ENCODE measurements around the gene FABP2.
"Not testable (repeated sequence)": the region's sequence is repeated elsewhere in the genome, so short reads cannot be mapped to it uniquely, and the experiment has no call there.

The FABP2 gene

GRCh38 chr4:119307606-119308005 lies 14.3 kb downstream of the FABP2 start:
- no peak for DNase-seq

DNA sequence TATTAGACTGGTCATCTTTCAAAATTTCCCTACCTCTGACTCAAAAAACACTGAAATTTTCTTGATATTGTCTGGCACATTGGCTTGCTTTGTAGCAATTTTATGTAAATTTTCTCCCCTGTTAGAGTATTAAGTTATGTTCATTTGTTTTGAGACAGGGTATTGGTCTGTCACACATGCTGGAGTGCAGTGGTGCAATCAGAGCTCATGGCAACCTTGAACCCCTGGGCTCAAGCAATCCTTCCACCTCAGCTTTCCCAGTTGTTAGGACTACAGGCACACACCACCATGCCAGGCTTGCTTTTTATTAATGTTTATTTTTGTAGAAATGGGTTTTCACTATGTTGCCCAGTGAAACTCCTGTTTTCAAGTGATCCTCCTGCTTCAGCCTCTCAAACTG lies 17.5 kb downstream of the FABP2 start:
- no peak for DNase-seq

DNA sequence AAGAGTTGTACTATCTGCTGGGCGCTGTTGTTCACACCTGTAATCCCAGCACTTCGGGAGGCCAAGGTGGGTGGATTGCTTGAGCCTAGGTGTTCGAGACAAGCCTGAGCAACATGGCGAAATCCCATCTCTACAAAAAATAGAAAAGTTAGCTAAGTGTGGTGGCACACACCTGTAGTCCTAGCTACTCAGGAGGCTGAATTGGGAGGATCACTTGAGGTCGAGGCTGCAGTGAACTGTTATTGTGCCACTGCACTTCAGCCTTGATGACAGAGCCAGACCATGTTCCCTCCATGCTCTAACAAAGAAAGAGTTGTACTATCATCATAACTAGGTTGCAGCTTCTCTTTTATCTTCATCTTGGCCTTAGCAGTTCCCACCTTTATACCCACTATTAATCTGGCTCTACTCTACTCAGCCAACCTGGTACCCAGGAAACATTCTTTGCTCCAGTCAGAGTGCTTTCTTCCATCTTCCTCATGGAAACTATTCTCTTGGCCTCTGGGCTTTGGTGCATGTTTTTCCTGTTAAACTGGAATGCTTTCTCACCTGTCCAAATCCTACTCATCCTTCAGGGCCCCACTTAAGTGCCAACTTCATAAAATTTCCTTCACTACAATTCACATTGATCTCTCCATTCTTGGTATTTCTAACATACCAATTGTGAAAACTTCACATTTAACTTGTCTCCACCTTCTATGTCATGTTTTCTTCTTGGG lies 18.2 kb downstream of the FABP2 start:
- no peak for DNase-seq

- DNase-seq: no peak
These were observed 19.7 kb downstream of the FABP2 start for GRCh38 chr4:119302073-119302832.

DNA sequence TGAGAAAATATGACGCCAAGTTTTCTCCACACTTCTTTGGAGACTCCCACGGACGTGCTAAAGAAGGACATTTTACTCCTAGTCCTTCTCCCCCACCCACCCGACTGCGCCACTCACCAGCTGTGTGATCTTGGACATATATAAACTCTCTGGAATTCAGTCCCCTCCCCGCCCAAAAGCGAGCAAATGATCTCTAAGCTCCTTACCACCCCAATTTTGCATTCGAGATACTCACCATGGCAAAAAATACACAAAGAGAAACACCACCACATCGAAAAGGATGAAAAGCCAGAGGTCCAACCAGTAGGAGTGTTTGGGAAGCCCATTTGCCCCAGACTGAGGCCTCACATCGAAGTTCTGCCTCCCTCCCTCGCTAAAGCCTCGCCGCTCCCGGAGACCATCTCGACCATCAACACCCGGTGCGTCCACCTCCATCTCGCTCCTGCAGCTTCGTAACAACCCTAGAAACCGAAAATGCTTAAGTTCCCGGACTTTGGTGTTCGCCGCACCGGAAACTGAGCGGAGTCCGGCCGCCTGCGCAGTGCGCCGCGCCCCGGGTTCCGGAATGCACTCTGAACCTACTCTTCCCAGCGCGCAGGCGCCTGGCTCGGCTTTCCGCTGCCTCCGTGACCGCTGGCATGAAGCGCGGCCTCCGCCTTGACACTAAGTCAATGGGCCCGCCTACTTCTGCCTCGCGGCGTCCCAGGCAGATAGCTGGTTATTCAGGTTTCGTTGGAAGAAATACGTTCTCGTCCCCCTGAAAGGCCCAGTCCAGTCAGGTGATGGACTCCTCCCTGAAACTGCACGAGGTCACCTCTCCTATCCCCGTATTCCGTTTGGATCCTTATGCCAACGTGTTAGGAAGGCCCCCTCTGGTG lies 21.6 kb downstream of the FABP2 start:
- peak; percentile 95 for DNase-seq

GRCh38 chr4:119299741-119300100 lies 22.2 kb downstream of the FABP2 start:
- no peak for DNase-seq

DNA sequence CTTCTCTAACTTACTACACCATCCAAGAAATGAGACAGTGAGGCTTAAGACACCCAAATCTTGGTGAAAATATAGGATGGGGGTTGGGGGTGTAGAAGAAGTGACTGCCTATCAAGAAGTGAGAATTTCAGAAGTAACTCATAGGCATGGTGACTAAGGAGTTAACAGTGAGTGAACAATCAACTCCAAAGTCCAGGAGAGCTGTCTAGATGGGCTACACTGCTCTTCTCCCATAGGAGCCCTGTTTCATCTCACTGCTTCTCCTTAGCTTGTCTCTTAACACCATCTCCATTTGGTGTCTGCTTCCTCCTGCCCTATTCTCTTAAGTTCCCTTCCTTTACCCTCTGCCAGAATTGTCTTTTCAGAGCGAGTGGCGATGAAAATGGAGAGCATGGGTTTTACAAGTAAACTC lies 22.7 kb downstream of the FABP2 start:
- no peak for DNase-seq

DNA sequence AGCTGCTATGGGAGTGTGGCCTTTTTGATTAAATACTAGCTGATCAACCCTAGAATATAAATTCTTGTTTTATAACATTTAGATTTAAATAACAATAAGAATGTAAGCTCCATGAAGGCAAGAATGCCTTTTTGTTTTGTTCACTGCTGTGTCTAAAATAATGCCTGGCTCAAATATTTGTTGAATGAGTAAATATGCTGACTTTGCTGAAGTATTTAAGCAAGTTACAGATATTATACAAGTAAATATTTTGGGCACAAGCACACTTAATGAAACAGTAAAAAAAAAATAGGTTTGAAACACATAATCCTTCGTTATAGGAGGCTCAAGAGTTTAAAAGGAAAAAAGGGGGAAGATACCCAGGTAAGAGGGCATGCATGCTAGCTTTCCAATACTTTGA lies 24.1 kb downstream of the FABP2 start:
- no peak for DNase-seq

GRCh38 chr4:119296356-119296755 lies 25.6 kb downstream of the FABP2 start:
- DNase-seq: no peak

- DNase-seq: no peak
These were observed 31.3 kb downstream of the FABP2 start for GRCh38 chr4:119290598-119290997.

GRCh38 chr4:119289313-119289712 lies 32.6 kb downstream of the FABP2 start:
- no peak for DNase-seq

DNA sequence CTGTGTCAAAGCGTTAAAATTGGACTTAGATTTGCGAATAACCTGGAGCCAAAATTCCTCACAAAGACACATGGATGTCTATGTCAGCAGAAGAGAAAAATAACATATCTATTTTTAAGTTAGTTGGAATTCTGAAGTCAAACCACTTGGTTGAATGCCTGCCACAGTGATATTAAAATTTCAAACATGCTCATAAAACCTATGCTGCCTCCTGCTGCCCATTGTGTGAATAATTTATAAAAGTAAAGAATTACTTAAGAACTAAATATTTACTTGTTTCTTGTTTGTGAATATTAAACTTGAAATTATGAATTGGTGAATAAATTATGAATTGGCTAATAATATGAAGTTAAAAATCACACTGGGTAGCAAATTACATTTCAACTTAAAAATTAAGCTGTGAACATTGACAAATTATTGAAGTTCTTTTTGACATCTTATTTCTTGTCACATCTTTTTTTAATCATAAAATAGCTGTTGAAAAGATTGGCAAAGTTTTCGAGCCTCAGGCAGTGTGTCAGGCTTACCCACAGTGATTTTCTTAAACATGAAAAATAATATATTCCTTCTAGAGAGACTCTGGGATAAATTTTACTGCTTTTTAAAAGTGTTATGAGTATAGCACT lies 35.4 kb downstream of the FABP2 start:
- peak; percentile 77 for DNase-seq

DNA sequence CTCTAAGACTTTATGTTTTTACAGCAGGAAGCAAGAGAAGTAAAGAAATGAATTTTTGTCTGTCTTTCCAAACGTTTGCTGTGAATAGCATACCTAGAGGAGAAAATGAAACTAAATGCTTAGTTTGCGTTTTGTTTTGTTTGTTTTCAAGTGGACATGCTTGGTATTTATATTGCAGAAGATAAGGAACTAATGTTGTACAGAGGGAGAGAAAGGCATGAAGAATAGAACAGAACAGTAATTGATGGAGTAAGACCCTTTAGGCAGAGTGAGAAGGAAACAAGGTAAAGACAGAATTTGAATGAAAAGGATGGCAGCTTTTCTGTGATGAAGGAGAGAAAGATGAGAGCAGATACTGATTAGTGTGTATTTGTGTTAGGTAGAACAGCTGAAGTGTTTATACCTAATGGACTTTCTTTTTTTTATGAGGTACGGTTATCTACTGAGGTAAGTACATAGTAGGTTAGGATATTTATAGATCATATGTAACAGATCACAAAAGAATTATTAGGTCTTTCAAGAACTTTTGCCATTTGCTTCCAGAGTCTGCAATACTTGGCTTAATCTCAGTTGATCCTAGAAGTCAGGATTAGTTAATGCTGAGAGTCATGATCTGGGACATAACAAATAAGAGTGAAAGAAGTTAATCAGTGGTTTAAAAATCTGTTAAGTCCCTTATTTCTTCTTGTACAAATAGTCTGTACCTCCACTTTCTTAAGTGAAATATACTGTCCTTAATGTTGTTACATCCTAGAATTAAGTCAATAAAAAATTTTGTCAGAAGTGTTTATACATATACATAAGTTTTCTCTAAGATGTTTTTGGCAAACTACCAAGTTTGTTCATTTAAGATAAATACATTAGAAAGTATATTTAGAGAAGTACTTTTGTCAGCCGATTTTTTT lies 36.8 kb downstream of the FABP2 start:
- DNase-seq: no peak

GRCh38 chr4:119281393-119281792 lies 40.5 kb downstream of the FABP2 start:
- DNase-seq: no peak

DNA sequence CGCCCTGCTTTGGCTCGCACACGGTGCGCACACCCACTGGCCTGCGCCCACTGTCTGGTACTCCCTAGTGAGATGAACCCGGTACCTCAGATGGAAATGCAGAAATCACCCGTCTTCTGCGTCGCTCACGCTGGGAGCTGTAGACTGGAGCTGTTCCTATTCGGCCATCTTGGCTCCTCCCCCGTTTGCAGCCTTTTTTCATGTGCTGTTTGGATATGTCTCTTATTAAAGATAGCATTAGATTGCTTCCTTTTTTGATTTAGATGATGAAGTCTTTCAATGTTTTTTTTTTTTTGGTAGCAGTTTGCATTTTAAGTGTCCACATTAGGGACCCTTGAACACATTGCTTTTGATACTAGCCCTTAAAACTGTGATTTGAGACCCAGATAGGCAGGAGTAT lies 42.0 kb downstream of the FABP2 start:
- DNase-seq: not testable (repeated sequence)

DNA sequence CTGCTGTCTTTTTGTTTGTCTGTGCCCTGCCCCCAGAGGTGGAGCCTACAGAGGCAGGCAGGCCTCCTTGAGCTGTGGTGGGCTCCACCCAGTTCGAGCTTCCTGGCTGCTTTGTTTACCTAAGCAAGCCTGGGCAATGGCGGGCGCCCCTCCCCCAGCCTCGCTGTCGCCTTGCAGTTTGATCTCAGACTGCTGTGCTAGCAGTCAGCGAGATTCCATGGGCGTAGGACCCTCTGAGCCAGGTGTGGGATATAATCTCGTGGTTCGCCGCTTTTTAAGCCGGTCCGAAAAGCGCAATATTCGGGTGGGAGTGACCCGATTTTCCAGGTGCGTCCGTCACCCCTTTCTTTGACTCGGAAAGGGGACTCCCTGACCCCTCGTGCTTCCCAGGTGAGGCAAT lies 42.4 kb downstream of the FABP2 start:
- DNase-seq: not testable (repeated sequence)

DNA sequence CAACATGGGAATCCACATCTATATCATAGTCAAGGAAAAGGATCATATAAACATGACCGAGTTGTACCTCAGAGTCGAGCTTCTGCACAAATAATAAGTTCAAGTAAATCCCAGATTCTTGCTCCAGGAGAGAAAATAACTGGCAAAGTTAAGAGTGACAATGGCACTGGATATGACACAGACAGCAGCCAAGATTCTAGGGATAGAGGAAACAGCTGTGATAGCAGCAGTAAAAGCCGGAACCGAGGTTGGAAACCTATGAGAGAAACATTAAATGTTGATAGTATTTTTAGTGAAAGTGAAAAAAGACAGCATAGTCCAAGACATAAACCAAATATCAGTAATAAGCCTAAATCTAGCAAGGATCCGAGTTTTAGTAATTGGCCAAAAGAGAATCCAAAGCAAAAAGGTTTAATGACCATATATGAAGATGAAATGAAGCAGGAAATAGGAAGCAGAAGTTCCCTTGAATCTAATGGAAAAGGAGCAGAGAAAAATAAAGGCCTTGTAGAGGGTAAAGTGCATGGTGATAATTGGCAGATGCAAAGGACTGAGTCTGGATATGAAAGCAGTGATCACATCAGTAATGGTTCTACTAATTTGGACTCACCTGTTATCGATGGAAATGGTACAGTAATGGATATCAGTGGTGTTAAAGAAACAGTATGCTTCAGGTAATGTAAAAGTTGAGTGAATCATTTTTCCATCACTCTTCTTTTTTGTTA lies 50.4 kb downstream of the FABP2 start:
- DNase-seq: no peak

DNA sequence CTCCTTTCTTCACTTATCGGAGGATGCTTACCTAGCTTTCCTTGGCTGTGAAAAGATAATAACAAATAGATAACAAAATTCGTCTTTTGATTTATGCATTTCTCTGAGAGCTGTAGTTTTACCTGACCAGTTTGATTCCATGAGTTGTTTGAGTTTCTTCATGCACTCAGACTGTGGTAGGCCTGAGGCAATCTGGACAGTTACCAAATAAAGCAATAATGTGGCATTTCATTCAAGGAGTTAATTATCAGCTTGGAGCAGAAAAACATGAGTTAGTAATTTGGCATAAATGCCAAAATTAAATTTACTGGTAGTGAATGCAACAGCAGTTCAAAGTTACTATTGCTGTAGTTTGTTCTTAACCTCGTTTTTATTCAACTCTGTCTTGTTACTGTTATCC lies 53.5 kb downstream of the FABP2 start:
- no peak for DNase-seq

All from eye (tissue), 1 donor.